CD4-positive, alpha-beta T cell treated with Interleukin-17A for 4 hours (primary cell): ENCODE results near the gene SLC6A13.

Source experiments
- DNase-seq: peaks from one replicate; pipeline ENCODE4 v3.0.0-alpha.2; 2020; ENCODE audit warnings: mixed read lengths

The SLC6A13 gene

DNA sequence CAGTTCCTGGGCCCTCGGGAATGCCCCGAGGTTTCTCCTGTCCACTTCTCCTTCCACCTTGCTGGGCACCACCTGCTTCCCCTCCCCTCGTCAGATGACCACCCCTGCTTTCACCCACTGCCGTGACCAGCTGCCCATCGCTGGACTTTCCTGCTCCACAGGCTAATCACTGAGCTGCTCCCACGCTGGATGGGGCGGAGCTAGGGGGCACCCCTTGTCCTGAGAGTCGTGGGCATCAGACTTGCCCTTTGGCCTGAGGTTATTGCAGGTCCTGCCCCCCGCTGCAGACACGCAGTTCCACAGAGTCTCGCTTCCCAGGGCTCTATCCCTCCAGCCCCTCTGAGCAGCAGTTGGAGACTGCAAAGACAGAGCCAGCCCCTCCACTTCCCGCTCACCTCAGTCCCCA is 49.1 kb downstream of the SLC6A13 start:
- no peak for DNase-seq

GRCh38 chr12:212715-213526 is 49.7 kb downstream of the SLC6A13 start:
- DNase-seq = no peak

- no peak for DNase-seq
Measured at GRCh38 chr12:212415-212714, 50.3 kb downstream of the SLC6A13 start.

- DNase-seq = no peak
Measured at GRCh38 chr12:211639-212414, 50.8 kb downstream of the SLC6A13 start.

GRCh38 chr12:211142-211465 is 51.5 kb downstream of the SLC6A13 start:
- no peak for DNase-seq

GRCh38 chr12:210277-211141 is 52.1 kb downstream of the SLC6A13 start:
- DNase-seq = no peak

- no peak for DNase-seq
Measured at GRCh38 chr12:209851-210250, 52.8 kb downstream of the SLC6A13 start.

GRCh38 chr12:209246-209645 is 53.4 kb downstream of the SLC6A13 start:
- no peak for DNase-seq

DNA sequence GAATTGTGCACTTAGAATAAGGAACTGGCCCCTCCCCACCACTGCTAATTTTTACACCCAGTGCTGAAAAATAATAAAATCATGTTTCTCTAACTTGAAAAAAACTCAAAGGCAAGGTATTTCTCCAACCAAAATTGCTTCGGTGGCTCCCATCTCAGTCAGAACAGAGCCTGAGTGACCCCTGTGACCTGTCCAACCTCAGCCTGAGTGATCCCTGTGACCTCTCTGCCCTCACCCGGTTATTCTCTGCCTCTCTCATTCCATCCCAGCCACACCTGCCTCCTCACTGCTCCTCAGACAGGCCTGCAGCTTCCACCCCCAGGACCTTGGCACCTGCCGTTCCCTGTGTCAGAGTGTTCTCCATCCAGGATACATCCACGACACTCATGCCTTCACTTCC is 53.8 kb downstream of the SLC6A13 start:
- no peak for DNase-seq

DNA sequence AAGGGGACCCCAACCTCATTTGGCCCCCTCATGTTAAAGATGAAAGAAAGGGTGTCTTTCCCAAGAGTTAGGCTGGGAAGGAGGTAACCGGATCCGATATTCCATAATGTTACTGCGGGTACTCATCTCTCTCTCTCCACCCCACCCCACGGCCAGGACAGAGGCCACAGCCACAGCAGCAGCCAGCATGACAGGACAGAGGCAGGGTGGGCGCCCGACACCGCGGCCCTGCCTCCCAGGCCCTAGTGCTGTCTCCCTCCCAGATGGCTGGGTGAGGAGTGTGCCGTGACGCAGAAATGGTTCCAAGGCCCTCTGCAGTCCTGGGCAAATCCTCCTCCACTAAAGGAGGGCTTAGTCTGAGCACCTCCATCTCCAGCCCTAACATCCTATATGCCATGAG is 54.8 kb downstream of the SLC6A13 start:
- no peak for DNase-seq

GRCh38 chr12:206746-207440 is 55.7 kb downstream of the SLC6A13 start:
- DNase-seq = no peak

- no peak for DNase-seq
Measured at GRCh38 chr12:205026-205425, 57.6 kb downstream of the SLC6A13 start.

DNA sequence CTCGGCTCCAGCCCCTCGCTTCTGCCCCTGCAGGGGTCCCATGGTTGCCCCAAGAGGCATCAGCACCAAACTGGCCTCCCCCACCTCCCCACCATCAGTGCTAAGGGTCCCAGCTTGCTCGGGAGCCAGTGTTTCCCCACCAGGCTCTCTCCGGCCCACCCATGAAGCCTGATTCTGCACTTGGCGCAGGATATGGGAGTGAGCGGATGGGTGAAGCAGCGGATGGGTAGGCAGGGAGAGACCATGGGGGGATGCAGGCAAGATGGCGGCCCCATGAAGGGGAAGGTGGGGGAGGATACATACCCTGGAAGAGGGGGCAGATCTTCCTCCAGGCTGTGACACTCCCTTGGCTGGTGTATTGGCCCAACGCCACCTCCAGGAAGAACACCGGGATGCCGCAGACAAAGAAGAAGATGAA is 58.4 kb downstream of the SLC6A13 start:
- no peak for DNase-seq

DNA sequence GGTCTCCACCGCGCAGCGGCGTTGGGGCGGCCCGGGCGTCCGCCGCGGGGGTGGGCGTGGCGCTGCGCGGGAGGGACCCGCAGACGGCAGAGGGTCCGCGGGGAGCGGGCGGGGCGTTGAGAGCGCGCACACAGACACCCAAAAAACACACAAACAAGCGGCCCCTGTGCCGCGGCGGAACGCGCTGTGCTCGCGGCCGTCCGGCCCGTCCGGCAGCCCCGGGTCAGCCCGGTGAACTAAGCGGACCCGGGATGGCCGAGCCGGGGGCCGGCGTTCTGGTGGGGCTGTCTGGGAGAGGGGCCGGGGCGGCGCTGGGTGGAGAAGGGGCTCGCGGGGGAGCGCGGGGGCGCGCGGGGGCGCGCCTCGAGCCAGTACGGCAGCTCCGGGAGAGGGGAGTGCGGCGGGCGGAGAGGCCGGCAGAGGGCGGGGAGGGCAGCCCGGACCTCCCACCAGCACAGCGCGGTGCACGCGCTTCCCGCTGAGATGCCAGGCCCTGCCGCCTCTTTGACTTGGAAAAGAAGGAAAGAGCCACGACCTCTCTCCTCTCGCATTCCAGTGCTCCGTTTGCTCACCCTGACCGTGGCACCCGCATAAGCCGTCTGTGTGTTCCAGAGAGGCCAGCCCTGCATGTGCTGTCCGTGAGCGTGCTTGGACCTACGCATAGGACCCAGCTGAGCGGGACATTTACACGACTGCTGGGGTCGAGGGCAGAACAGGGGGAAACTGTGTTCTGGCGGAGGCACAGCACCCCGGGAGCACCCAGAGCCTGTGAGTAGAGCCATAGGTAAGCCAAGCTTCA is 59.0 kb downstream of the SLC6A13 start:
- no peak for DNase-seq

GRCh38 chr12:203074-203461 is 59.6 kb downstream of the SLC6A13 start:
- DNase-seq = no peak

DNA sequence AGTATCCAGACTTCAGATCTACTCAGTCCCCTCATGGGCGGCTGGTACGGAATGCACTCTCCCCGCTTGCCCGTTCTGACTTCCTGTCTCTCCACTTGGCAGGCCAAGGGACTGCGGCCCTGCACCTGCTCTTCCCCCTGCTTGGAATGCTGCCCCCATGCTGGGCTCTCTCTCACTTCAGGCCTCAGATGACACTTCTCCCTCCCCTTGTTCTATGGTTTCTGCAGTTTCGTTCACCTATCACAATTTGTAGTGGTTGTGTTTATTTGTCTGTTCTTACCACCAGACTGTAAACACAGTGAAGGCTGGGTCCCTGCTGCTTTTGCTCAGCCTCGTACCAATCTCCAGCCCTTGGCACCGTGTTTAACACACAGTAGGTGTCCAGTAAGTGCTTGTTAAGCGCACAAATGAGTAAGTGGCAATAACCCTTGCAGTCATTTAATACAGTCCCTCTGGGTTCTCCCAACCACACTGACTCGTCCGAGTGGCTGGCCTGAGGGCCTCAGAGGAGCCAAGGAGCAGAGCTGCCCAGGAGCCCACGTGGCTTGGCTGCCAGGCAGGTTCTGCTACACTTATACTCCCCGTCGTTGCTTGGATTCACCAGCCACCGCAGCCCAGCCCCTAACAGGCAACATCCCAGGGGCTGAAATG is 60.4 kb downstream of the SLC6A13 start:
- no peak for DNase-seq

- no peak for DNase-seq
Measured at GRCh38 chr12:201361-201760, 61.3 kb downstream of the SLC6A13 start.

DNA sequence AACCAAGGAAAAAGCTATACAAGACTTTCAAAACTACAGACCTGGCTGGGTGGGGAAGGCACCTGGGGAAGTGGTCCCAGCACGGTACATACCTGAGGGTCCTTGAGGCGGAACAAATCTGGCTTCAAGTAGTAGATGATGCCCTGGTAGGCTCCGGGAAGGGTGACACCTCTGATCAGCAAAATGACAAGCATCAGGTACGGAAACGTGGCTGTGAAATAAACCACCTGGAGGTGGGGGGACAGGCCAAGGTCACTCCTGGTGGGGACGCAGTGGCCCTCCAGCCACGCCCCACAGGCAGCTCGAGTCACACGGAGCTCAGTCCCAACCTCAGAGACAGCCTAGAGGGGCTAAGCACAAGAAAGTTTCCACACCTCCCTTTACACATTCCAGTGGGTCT is 63.9 kb downstream of the SLC6A13 start:
- no peak for DNase-seq

DNA sequence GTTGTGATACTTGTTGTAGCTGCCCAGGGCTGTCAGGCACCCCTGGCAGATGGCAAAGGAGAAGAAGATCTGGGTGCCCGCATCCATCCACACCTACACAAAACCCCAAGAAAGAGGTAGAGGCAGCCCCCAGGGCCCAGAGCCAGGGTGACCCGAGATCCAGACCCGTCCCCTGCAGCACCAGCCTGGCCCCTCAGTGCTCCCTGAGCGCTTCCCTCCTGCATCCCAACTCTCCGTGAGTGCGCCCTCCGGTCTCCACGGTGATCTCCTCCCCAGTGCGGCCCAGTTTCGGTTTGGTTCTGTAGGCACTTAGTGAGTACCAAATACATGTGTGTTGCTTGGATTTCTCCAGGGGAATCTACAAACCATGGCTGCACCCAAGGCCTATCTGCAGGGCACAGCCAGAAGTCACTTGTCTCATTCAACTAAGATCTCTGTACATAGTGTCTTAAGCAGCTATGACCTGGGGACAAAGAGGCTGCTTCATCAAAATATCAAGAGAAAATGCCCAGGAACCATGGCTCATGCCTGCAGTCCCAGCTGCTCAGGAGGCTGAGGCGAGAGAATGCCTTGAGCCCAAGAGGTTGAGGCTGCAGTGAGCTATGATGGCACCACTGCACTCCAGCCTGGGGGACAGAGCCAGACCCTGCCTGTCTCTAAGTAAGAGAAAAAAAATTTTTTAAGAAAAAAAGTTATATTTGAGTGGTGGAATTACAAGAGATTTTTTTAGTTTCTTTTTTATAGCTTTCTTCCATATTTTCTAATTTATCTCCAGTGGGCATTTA is 64.5 kb downstream of the SLC6A13 start:
- DNase-seq = no peak

GRCh38 chr12:197347-197746 is 65.3 kb downstream of the SLC6A13 start:
- DNase-seq = no peak

- no peak for DNase-seq
Measured at GRCh38 chr12:196436-196835, 66.2 kb downstream of the SLC6A13 start.
